Activated CD8-positive, alpha-beta memory T cell treated with anti-CD3 and anti-CD28 coated beads, Interleukin-2, amount 50 U/mL, for 48 hours (primary cell): ENCODE data around the gene TEX28.
"Not testable (repeated sequence)": the region's sequence is repeated elsewhere in the genome, so short reads cannot be mapped to it uniquely, and the experiment has no call there.

ENCODE experiments used
- DNase-seq: peaks from one replicate; pipeline ENCODE4 v3.0.0-alpha.2; 2020

The TEX28 gene

GRCh38 chrX:154294791-154295574, at the start of gene TEX28:
Gene TEX28 (minus strand): TSS chrX:154295124. CDS start chrX:154292117, 3,007 bp downstream.
- no peak for DNase-seq

- not testable (repeated sequence) for DNase-seq
Measured at GRCh38 chrX:154343620-154344019, 48.7 kb upstream of the TEX28 start.

DNA sequence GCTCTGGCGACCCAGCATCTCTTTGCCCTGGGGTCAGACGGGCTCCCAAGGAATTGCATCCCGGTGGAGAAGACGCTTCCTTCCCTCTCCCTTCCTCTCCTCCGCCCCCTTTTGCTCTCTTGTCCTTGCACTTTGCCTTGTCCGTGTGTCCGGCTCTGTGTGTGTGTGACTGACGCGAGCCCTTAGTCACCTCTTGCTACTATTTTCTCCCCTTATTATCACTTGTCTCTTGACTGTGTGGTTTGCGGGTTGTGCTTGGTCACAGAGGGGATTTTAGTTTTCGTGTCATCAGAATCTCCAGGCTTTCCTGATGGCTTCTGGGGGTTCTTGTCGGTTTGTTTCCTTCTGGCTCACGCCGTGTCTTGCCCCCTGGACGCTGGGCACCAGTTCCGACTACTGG, 48.1 kb upstream of the TEX28 start:
- DNase-seq = not testable (repeated sequence)

DNA sequence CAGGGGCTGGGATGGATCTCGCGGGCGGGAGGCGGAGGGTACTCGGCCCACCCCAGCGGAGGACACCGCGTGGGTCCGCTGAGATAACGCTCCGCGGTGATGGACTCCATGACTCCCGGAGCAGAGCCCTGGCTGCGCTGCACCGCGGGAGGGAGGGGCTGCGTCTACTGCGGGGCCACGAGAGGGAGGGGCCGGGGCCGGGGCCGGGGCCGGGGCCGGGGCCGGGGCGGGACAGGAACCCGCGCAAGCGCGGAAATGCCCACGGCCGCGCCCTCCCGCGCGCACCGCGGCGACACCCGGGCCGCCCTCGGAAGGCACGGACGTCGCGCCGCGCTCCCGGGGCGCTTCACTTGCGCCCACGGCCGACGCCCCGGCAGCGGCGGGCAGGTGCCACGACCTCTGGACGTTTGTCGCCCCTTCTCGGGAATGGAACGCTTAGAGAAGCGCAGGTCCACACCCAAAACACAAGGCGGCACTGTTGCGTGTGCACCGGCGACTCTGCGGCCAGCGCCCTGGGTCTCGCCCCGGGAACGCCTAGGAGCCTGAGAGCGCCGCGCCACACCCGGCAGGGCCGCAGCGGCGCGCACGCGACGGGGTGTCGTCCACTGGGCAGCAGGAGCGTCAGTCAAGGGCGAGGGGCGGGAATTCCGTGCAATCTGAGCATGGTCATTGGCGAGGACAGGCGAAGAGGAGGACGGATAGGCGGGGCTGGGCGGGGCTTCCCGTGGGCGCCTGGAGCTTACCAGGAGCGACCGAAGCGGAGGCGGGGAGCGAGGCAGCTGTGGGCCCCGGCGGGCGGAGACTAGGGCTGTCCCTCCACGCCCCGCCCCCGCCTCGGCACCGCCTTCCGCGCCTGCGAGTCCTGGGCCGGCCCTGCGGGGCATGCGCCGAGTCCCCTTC, 46.7 kb upstream of the TEX28 start:
- DNase-seq = not testable (repeated sequence)

DNA sequence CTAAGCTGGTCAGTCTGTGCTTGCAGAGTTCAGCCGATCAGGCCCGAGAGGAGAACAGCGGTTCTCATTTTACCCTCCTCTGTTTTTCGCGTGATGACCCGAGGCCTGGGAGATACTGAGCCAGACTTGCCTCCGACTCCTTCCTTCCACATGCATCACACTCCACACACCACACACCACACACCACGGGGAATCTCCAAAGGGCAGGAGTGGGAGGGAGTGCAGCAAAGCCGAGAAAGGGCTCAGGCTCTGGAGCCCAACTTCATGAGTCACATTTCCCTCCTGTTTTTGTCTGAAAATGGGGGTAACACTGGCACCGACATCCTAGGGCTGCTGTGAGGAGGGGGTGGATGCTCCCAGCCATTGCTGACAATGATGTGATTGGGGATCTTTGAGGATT, 39.6 kb upstream of the TEX28 start:
- no peak for DNase-seq

DNA sequence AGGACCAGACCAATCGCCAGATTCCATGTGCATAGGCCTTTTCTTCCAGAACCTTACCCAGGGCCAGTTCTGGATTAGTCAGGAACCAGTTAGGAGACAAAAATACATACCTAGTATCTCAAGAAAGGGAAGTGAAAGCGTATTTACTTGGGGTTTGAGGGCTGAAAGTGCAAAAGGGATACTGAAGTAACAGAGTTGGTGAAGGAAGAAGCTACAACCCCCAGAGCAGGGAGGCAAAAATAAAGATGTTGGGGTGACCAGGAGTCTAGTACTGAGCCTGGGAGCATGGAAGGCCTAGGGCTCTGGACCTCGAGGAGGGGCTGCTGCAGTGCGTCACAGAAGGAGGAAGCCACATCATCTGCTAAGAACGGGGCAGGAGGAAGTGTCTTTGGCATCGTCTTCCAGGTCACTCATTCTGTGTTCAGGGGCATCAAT, 38.9 kb upstream of the TEX28 start:
- no peak for DNase-seq

DNA sequence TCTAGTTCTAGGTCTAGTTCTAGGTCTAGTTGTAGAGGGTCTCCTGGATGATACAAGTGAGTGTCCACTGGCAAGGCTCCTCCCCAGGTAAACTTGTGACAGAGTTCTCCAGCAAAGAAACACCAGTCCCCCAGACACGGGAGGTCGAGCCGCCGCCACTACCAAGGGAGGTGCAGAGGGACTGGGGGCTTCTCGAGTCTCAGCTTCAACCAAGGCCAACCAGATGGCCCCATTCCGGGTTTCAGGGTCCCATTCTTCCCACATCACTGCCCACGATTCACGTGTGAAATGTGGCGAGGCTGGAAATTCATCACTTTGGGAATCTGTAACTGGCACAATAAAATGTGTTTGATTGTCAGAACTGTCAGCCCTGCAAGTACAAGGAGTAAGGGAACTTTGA, 38.2 kb upstream of the TEX28 start:
- no peak for DNase-seq

GRCh38 chrX:154332561-154332960, 37.6 kb upstream of the TEX28 start:
- no peak for DNase-seq

DNA sequence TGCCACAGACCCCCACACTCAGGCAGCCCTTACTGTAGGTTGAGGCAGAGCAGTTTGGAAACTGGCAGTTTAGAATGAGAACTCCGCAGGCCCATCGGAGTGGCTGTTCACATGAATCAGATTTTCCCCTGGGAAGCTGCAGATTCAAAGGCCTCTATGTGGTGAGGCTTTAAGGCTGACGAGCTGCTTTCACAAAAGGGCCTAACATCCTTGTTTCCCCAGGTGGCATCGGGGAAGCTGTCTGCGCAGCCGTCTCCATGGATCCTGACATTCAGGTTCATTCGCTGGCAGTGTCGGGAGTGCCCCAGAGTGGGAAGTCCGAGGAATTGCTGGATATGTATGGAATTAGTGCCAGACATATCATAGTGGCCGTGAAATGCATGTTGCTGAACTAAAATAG, 34.4 kb upstream of the TEX28 start:
- DNase-seq = no peak

DNA sequence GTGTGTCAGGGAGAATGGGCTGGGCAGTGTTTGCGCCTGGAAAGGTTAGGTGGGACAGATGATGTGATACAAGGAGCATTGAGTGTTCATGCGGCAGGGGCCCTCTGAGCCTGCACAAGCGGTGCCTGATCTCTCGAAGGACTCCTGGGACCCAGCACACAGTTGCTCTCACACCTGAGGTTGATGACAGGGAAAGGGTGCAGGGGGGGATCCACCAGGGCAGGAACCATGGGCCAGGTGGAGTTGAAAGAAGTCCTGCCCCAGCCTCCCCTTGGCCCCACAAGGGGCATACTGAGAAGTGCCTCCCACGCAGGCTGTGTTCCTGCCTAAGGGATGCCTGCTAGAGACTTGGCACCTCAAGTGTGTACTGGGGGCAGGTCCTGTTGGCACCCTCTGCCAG, 33.7 kb upstream of the TEX28 start:
- no peak for DNase-seq

DNA sequence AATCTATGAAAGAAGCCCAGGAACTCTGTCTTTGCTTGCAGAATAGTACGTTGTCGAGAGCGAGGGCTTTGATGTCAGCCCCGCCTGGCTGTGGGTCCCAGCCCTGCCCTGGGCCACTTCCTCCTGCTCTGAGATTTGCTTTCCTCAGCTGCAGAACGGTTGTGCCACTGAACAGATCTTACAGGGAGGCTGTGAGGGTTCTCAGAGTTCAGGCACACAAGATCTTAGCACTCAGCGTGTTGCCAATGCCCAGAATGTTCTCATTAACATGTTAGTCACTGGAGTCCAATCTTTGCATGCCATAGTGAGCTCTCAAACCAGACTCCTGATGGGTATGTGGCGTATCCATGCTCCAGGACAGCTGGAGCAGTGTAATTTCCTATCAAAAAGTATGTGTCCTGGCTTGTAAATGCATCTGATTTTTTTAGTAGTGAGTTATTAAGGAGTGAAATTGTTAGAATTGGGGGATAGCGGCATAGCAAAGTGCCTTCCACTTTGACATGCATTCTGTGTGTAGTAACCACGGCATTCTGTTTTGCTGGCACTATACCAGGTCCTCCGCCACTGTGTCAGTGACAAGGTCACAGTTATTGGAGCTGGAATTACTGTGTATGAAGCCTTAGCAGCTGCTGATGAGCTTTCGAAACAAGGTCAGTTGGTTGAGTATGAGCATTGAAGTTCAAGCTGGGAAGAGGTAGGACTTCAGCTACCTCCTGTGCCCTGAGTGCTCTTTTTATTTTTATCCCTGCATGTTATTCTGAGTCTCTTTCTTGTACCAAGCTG, 32.3 kb upstream of the TEX28 start:
- no peak for DNase-seq

GRCh38 chrX:154325541-154325940, 30.6 kb upstream of the TEX28 start:
- no peak for DNase-seq

DNA sequence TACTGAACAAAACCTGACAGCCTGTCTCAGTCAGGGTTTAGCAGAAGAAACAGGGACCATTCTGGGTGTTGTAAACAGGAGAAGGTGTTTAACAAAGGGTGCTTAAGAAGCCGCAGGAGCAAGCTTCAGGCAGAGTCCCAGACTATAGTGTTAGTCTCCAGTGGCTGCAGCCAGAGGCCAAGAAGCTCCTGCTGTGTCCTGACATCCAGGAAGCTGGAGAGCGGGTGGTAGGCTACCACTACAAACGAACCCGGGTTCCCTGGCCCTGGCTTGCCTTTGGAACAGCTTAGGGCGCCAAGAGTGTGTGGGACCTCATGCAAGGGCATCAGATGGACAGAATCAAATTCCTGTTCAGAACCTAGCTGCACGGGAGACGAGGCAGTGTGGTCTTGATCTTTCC, 28.6 kb upstream of the TEX28 start:
- DNase-seq = no peak

DNA sequence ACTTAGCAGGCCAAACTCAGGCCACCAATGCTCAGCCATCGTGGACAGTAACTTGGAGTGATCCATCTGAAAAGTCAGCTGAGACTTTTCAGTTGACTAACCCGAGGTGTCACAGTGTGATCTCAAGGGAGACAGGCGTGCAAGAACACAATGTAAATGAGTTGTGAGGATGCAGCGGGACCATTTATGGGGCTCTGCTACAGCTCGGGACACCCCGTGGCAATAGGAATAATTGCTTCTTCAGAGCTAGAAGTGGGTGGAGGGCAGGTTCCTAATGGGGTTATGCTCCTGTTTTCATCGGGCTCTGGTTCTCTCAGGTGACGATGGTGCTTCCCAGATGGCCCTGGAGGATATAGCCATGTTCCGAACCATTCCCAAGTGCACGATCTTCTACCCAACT, 28.0 kb upstream of the TEX28 start:
- DNase-seq = no peak

DNA sequence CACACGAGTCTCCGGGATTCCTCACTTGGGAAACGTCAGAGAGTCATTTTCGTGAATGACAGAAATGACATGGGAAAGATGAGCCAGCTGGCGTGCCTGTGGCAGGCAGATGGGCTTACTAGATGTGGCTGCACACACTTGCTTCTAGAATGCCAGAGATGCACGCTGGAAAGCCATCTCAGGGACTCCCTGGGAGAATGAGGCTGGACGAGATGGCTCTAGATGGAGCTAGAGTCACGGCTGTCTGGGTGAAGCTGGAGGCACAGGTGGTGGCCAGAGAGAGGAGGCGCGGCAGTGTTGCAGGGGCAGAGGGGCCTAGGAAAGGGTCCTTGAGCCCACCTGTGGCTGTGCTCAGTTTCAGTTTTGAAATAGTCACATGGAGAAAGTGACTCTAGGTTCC, 26.7 kb upstream of the TEX28 start:
- no peak for DNase-seq

GRCh38 chrX:154321152-154321551, 26.2 kb upstream of the TEX28 start:
- no peak for DNase-seq

GRCh38 chrX:154320406-154320805, 25.5 kb upstream of the TEX28 start:
- no peak for DNase-seq

DNA sequence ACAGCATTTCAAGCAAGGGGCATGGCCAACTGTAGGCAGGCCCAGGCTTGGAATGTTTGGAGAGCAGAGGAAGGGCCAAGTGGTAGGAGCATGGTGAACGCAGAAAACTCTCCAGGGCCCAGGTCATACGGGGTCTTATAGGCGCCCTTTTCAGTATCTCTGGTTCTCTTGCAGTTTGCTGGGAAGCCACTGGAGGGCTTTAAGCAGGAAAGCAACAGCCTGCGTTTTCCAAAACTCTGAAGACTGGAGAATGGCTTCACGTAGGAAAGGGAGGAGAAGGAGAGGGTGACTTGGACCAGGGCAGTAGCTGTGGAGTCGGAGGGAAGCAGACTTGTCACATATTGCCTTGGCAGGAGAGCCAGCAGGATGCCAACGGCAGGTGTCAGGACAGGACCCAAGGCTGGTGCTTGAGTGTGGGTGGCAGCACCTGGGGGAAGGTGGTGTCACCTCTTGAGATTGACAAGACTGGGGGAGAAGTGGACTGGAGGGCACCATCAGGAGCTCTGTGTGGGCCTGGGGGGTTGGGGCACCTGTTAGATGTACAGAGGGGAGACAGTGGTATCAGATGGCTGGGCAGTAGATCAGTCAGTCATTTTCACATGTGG, 22.6 kb upstream of the TEX28 start:
- DNase-seq = no peak

GRCh38 chrX:154315416-154315815, 20.5 kb upstream of the TEX28 start:
- DNase-seq = no peak

DNA sequence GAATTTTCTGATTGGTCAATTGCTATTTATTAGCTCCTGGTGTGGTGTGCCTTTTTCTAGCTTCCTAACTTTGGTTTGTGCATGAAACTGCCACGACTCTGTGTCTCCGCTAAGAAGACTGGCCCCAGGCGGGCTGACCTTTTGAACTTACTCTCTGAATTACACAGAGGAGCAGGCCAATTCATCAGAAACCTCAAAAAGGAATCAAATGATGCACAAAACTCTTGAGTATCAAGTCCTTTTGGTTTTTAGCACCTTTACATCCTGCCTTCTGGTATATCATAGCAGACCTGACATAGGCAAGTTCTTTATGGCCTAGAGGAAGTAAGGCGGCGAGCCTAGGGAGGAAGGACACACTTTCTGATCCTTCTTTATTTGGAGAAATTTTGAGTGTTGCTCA, 18.2 kb upstream of the TEX28 start:
- DNase-seq = no peak

DNA sequence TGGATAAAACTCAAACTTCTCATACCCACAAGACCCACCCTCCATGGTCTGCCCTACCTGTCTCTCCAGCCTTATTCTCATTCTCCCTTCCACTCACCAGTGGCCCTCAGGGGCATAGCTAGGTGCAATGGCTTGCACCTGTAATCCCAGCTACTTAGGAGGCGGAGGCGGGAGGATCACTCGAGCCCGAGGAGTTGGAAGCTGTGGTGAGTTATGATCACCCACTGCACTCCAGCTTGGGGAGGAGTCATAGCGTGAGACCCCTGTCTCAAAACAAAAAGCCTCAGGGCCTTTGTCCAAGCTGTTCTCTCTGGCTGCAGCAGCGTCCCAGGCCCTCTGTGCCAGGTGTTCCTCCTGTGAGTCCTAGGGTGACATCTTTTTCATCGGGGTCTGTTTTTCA, 17.2 kb upstream of the TEX28 start:
- DNase-seq = no peak

DNA sequence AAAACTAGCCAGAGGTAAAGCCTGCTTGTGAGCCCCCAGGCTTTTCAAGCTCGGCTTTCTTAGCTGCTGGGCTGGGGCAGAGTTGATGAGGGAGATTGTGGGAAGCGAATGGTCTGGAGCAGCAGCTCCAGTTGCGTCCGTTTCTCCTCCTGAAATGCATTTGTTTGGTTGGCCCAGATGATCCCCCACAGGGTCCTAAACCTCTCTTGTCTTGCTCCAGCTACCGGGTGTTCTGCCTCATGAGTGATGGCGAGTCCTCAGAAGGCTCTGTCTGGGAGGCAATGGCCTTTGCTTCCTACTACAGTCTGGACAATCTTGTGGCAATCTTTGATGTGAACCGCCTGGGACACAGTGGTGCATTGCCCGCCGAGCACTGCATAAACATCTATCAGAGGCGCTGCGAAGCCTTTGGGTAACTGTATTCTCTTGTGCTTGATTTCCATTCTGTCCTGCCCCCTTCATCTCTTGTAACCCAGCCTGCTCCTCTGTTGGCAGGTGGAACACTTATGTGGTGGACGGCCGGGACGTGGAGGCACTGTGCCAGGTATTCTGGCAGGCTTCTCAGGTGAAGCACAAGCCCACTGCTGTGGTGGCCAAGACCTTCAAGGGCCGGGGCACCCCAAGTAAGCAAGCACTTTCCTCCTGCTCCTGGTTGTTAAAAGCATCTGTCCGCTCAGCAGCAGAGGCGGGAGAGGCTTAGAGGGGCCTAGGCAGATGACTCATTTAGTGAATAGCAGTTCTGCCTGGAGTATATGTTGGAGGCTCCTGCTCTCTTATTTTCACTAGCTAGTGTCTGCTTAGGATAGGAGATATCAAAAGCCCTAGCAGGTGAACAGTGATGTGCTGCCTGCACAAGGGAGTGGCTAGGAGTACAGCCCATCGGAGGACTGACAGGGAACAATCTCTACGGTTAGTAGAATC, 16.0 kb upstream of the TEX28 start:
- no peak for DNase-seq
